NK-92 (cell line): ENCODE results near the gene BIRC5.
A peak's percentile ranks its signal among the peaks of the same experiment; 100 is the strongest.
"Not testable (repeated sequence)": the region's sequence is repeated elsewhere in the genome, so short reads cannot be mapped to it uniquely, and the experiment has no call there.

Source experiments
- DNase-seq: peaks from one replicate; lab custom pipeline; 2025; ENCODE audit not compliant: unreplicated experiment; lab: John Stamatoyannopoulos, UW

BIRC5 gene

GRCh38 chr17:78214016-78214705, at the start of gene BIRC5:
BIRC5 (plus strand) TSS chr17:78214253; CDS start chr17:78214317, 64 bp downstream.
- peak; percentile 22 for DNase-seq

- no peak for DNase-seq
These were observed 49.1 kb upstream of the BIRC5 start for GRCh38 chr17:78164748-78165607.

- DNase-seq, result no peak
These were observed 47.6 kb upstream of the BIRC5 start for GRCh38 chr17:78166416-78166815.

- no peak for DNase-seq
These were observed 45.7 kb upstream of the BIRC5 start, which contains the start of gene SYNGR2 for GRCh38 chr17:78168242-78168902. SYNGR2 (plus strand) TSS chr17:78168581; CDS start chr17:78168617, 36 bp downstream.

- DNase-seq, result no peak
These were observed 44.9 kb upstream of the BIRC5 start for GRCh38 chr17:78168903-78169793.

GRCh38 chr17:78170692-78171590, 43.1 kb upstream of the BIRC5 start:
- DNase-seq, result no peak

GRCh38 chr17:78171591-78172248, 42.3 kb upstream of the BIRC5 start:
- DNase-seq, result not testable (repeated sequence)

- no peak for DNase-seq
These were observed 41.6 kb upstream of the BIRC5 start for GRCh38 chr17:78172249-78173051.

- no peak for DNase-seq
These were observed 40.8 kb upstream of the BIRC5 start for GRCh38 chr17:78173097-78173715.

GRCh38 chr17:78174346-78174869, 39.6 kb upstream of the BIRC5 start:
- no peak for DNase-seq

GRCh38 chr17:78174870-78175642, 39.0 kb upstream of the BIRC5 start:
- no peak for DNase-seq

GRCh38 chr17:78175643-78175981, 38.4 kb upstream of the BIRC5 start:
- no peak for DNase-seq

- DNase-seq, result no peak
These were observed 37.5 kb upstream of the BIRC5 start for GRCh38 chr17:78176548-78177025.

- DNase-seq, result no peak
These were observed 34.7 kb upstream of the BIRC5 start for GRCh38 chr17:78179372-78179771.

GRCh38 chr17:78180083-78180482, 34.0 kb upstream of the BIRC5 start:
- no peak for DNase-seq

- DNase-seq, result no peak
These were observed 33.5 kb upstream of the BIRC5 start for GRCh38 chr17:78180508-78180907.

GRCh38 chr17:78182504-78182903, 31.5 kb upstream of the BIRC5 start:
- DNase-seq, result no peak
